ENCODE measurements around the gene CAP2.

Gene CAP2

GRCh38 chr6:17456711-17457110 lies 63.3 kb downstream of the CAP2 start:
- Histone ChIP-seq H3K27me3 (ENCODE audit: control insufficient read depth in 3 of 3, insufficient read depth in 3 of 3, low read depth in 1 of 3, low read length in 3 of 3) (no peaks in the 10 kb centered on the region), H3K18ac (ENCODE audit: low read length) (no peak overlapping the region), H2BK5ac (ENCODE audit: low read length) (no peak overlapping the region), H3K4me2 (ENCODE audit: insufficient read depth, low read length, poor library complexity, severe bottlenecking) (no peak overlapping the region), H2BK15ac (ENCODE audit: low read length) (no peak overlapping the region), H3K79me1 (ENCODE audit: low read depth, low read length) (no peaks in the 10 kb centered on the region), H3K4ac (ENCODE audit: low read length) (no peak overlapping the region), H3K4me1 (ENCODE audit: control insufficient read depth in 2 of 2, insufficient read depth in 1 of 2, low read depth in 1 of 2, low read length in 2 of 2) (peaks cover 0 to 3% of the 10 kb centered on the region in 2 donors), H4K91ac (ENCODE audit: low read depth, low read length, poor library complexity) (no peak overlapping the region), H3K27ac (replicated peaks; ENCODE audit: low read length) (no peak overlapping the region), H3K36me3 (replicated peaks in 1 of 2; ENCODE audit: control insufficient read depth in 2 of 2, insufficient read depth in 2 of 2, low read length in 2 of 2) (no peaks in the 10 kb centered on the region), H2BK12ac (ENCODE audit: low read length) (no peak overlapping the region), H3K14ac (ENCODE audit: low read length) (no peak overlapping the region), H3K4me3 (ENCODE audit: low read length in 2 of 2) (no peak overlapping the region), H3K23ac (ENCODE audit: low read depth, low read length, poor library complexity) (no peak overlapping the region), H2BK120ac (ENCODE audit: low read depth, low read length) (no peak overlapping the region), H4K8ac (ENCODE audit: low read depth, low read length) (no peak overlapping the region), H2AFZ (ENCODE audit: low read length) (no peak overlapping the region), H2AK5ac (ENCODE audit: low read depth, low read length) (no peak overlapping the region), H3K9me3 (replicated peaks in 1 of 2; ENCODE audit: control insufficient read depth in 2 of 2, insufficient read depth in 1 of 2, low read depth in 1 of 2, low read length in 2 of 2) (no peaks in the 10 kb centered on the region), H3K9ac (ENCODE audit: low read depth, low read length, poor library complexity) (no peak overlapping the region)
- WGBS, 2 donors (ENCODE audit: extremely low coverage in 2 of 2, insufficient read length in 2 of 2, insufficient replicate concordance in 1 of 2): no CpG with 5 or more reads among the region's 3 CpGs
- no peak for DNase-seq (ENCODE audit: low spot score)

GRCh38 chr6:17457405-17457804 lies 64.0 kb downstream of the CAP2 start:
- H2AFZ ChIP-seq (ENCODE audit: low read length): no peak overlapping the region
- H3K4me3 ChIP-seq (ENCODE audit: low read length in 2 of 2): no peak overlapping the region
- H2BK12ac ChIP-seq (ENCODE audit: low read length): no peak overlapping the region
- H3K4me1 ChIP-seq (ENCODE audit: control insufficient read depth in 2 of 2, insufficient read depth in 1 of 2, low read depth in 1 of 2, low read length in 2 of 2): peaks cover 0 to 3% of the 10 kb centered on the region in 2 donors
- no peak overlapping the region for H3K18ac ChIP-seq (ENCODE audit: low read length)
- no peak overlapping the region for H4K8ac ChIP-seq (ENCODE audit: low read depth, low read length)
- H3K9ac ChIP-seq (ENCODE audit: low read depth, low read length, poor library complexity): no peak overlapping the region
- no peak overlapping the region for H4K91ac ChIP-seq (ENCODE audit: low read depth, low read length, poor library complexity)
- H2BK120ac ChIP-seq (ENCODE audit: low read depth, low read length): no peak overlapping the region
- WGBS, 2 donors (ENCODE audit: extremely low coverage in 2 of 2, insufficient read length in 2 of 2, insufficient replicate concordance in 1 of 2): no CpG with 5 or more reads among the region's 4 CpGs
- H3K79me1 ChIP-seq (ENCODE audit: low read depth, low read length): no peaks in the 10 kb centered on the region
- no peak overlapping the region for H3K4me2 ChIP-seq (ENCODE audit: insufficient read depth, low read length, poor library complexity, severe bottlenecking)
- no peak overlapping the region for H3K27ac ChIP-seq (replicated peaks; ENCODE audit: low read length)
- no peak overlapping the region for H2AK5ac ChIP-seq (ENCODE audit: low read depth, low read length)
- H3K27me3 ChIP-seq (ENCODE audit: control insufficient read depth in 3 of 3, insufficient read depth in 3 of 3, low read depth in 1 of 3, low read length in 3 of 3): no peaks in the 10 kb centered on the region
- H3K36me3 ChIP-seq (replicated peaks in 1 of 2; ENCODE audit: control insufficient read depth in 2 of 2, insufficient read depth in 2 of 2, low read length in 2 of 2): no peaks in the 10 kb centered on the region
- H3K14ac ChIP-seq (ENCODE audit: low read length): no peak overlapping the region
- H2BK15ac ChIP-seq (ENCODE audit: low read length): no peak overlapping the region
- H3K9me3 ChIP-seq (replicated peaks in 1 of 2; ENCODE audit: control insufficient read depth in 2 of 2, insufficient read depth in 1 of 2, low read depth in 1 of 2, low read length in 2 of 2): no peaks in the 10 kb centered on the region
- no peak for DNase-seq (ENCODE audit: low spot score)
- H2BK5ac ChIP-seq (ENCODE audit: low read length): no peak overlapping the region
- no peak overlapping the region for H3K4ac ChIP-seq (ENCODE audit: low read length)
- H3K23ac ChIP-seq (ENCODE audit: low read depth, low read length, poor library complexity): no peak overlapping the region

GRCh38 chr6:17457956-17458355 lies 64.6 kb downstream of the CAP2 start:
- no peak overlapping the region for H3K27ac ChIP-seq (replicated peaks; ENCODE audit: low read length)
- no peak overlapping the region for H3K4ac ChIP-seq (ENCODE audit: low read length)
- H4K91ac ChIP-seq (ENCODE audit: low read depth, low read length, poor library complexity): no peak overlapping the region
- peaks cover 0 to 3% of the 10 kb centered on the region in 2 donors for H3K4me1 ChIP-seq (ENCODE audit: control insufficient read depth in 2 of 2, insufficient read depth in 1 of 2, low read depth in 1 of 2, low read length in 2 of 2)
- H3K14ac ChIP-seq (ENCODE audit: low read length): no peak overlapping the region
- no peak overlapping the region for H2BK120ac ChIP-seq (ENCODE audit: low read depth, low read length)
- no peak overlapping the region for H3K4me3 ChIP-seq (ENCODE audit: low read length in 2 of 2)
- no peak overlapping the region for H3K23ac ChIP-seq (ENCODE audit: low read depth, low read length, poor library complexity)
- no peaks in the 10 kb centered on the region for H3K27me3 ChIP-seq (ENCODE audit: control insufficient read depth in 3 of 3, insufficient read depth in 3 of 3, low read depth in 1 of 3, low read length in 3 of 3)
- no peaks in the 10 kb centered on the region for H3K9me3 ChIP-seq (replicated peaks in 1 of 2; ENCODE audit: control insufficient read depth in 2 of 2, insufficient read depth in 1 of 2, low read depth in 1 of 2, low read length in 2 of 2)
- no peaks in the 10 kb centered on the region for H3K36me3 ChIP-seq (replicated peaks in 1 of 2; ENCODE audit: control insufficient read depth in 2 of 2, insufficient read depth in 2 of 2, low read length in 2 of 2)
- H3K79me1 ChIP-seq (ENCODE audit: low read depth, low read length): no peaks in the 10 kb centered on the region
- no peak overlapping the region for H2AFZ ChIP-seq (ENCODE audit: low read length)
- H2BK15ac ChIP-seq (ENCODE audit: low read length): no peak overlapping the region
- H4K8ac ChIP-seq (ENCODE audit: low read depth, low read length): no peak overlapping the region
- WGBS, 2 donors (ENCODE audit: extremely low coverage in 2 of 2, insufficient read length in 2 of 2, insufficient replicate concordance in 1 of 2): no CpG with 5 or more reads among the region's 3 CpGs
- H3K9ac ChIP-seq (ENCODE audit: low read depth, low read length, poor library complexity): no peak overlapping the region
- H3K4me2 ChIP-seq (ENCODE audit: insufficient read depth, low read length, poor library complexity, severe bottlenecking): no peak overlapping the region
- H2BK12ac ChIP-seq (ENCODE audit: low read length): no peak overlapping the region
- H2AK5ac ChIP-seq (ENCODE audit: low read depth, low read length): no peak overlapping the region
- DNase-seq (ENCODE audit: low spot score): no peak
- no peak overlapping the region for H2BK5ac ChIP-seq (ENCODE audit: low read length)
- no peak overlapping the region for H3K18ac ChIP-seq (ENCODE audit: low read length)

- H4K8ac ChIP-seq (ENCODE audit: low read depth, low read length): no peak overlapping the region
- no peak for DNase-seq (ENCODE audit: low spot score)
- WGBS, 2 donors (ENCODE audit: extremely low coverage in 2 of 2, insufficient read length in 2 of 2, insufficient replicate concordance in 1 of 2): no CpG with 5 or more reads among the region's 4 CpGs
- H3K4ac ChIP-seq (ENCODE audit: low read length): no peak overlapping the region
- H2BK12ac ChIP-seq (ENCODE audit: low read length): no peak overlapping the region
- H2AFZ ChIP-seq (ENCODE audit: low read length): no peak overlapping the region
- no peak overlapping the region for H2BK120ac ChIP-seq (ENCODE audit: low read depth, low read length)
- H3K4me3 ChIP-seq (ENCODE audit: low read length in 2 of 2): no peak overlapping the region
- no peak overlapping the region for H3K18ac ChIP-seq (ENCODE audit: low read length)
- no peak overlapping the region for H3K9ac ChIP-seq (ENCODE audit: low read depth, low read length, poor library complexity)
- H3K14ac ChIP-seq (ENCODE audit: low read length): no peak overlapping the region
- H3K27me3 ChIP-seq (ENCODE audit: control insufficient read depth in 3 of 3, insufficient read depth in 3 of 3, low read depth in 1 of 3, low read length in 3 of 3): no peaks in the 10 kb centered on the region
- H4K91ac ChIP-seq (ENCODE audit: low read depth, low read length, poor library complexity): no peak overlapping the region
- H3K4me1 ChIP-seq (ENCODE audit: control insufficient read depth in 2 of 2, insufficient read depth in 1 of 2, low read depth in 1 of 2, low read length in 2 of 2): peaks cover 0 to 3% of the 10 kb centered on the region in 2 donors
- H3K4me2 ChIP-seq (ENCODE audit: insufficient read depth, low read length, poor library complexity, severe bottlenecking): no peak overlapping the region
- no peak overlapping the region for H3K27ac ChIP-seq (replicated peaks; ENCODE audit: low read length)
- H3K9me3 ChIP-seq (replicated peaks in 1 of 2; ENCODE audit: control insufficient read depth in 2 of 2, insufficient read depth in 1 of 2, low read depth in 1 of 2, low read length in 2 of 2): no peaks in the 10 kb centered on the region
- no peaks in the 10 kb centered on the region for H3K36me3 ChIP-seq (replicated peaks in 1 of 2; ENCODE audit: control insufficient read depth in 2 of 2, insufficient read depth in 2 of 2, low read length in 2 of 2)
- no peak overlapping the region for H2BK5ac ChIP-seq (ENCODE audit: low read length)
- no peak overlapping the region for H2AK5ac ChIP-seq (ENCODE audit: low read depth, low read length)
- H3K23ac ChIP-seq (ENCODE audit: low read depth, low read length, poor library complexity): no peak overlapping the region
- H3K79me1 ChIP-seq (ENCODE audit: low read depth, low read length): no peaks in the 10 kb centered on the region
- no peak overlapping the region for H2BK15ac ChIP-seq (ENCODE audit: low read length)
These were observed 65.6 kb downstream of the CAP2 start for GRCh38 chr6:17458966-17459365.
